IMR-90 (cell line): ENCODE measurements around the gene PTCH2. TPM values are rescaled to one million over a fixed set of nuclear protein-coding genes. Genes with fewer than 3 reads are reported as not detected.

Source experiments
- ATAC-seq: fragments of 200-7000 bp; cut with Tn5 transposase; 2 replicates; pipeline ENCODE4 v1.9.1; 2020; ENCODE audit warnings: low read depth, mild to moderate bottlenecking, moderate library complexity
- BruUV-seq: library from RNA; stranded (reverse); fragments of 400-500 nt; replicated peaks from 2 replicates; lab custom pipeline; 2021; lab: Mats Ljungman, UMichigan
- CTCF ChIA-PET: fragments of 300-600 bp; formaldehyde crosslinking; extraction: SDS; loops from one replicate; lab custom pipeline; 2021; ENCODE audit warnings: antibody characterized with exemption; lab: Yijun Ruan, JAX
- POLR2A ChIA-PET: fragments of 300-600 bp; sonication (Branson Sonifier 250); formaldehyde crosslinking; loops from one replicate; lab custom pipeline; 2022; ENCODE audit warnings: antibody characterized with exemption; ENCODE audit not compliant: unreplicated experiment; lab: Charles Lee
- DNase-seq: peaks from one replicate; pipeline ENCODE4 v3.0.0; 2013
- H2AFZ ChIP-seq: replicated peaks from 2 replicates; pipeline ENCODE3; 2013; ENCODE audit warnings: low read length, mild to moderate bottlenecking; ENCODE audit not compliant: poor library complexity
- H2AK5ac ChIP-seq: 2 replicates; pipeline ENCODE4 v1.6.1; 2013; ENCODE audit warnings: low read depth, low read length, inconsistent platforms
- H2AK9ac ChIP-seq: replicated peaks from 2 replicates; pipeline ENCODE3; 2013; ENCODE audit warnings: mild to moderate bottlenecking, low read depth, low read length, moderate library complexity; ENCODE audit not compliant: poor library complexity
- H2BK120ac ChIP-seq: 2 replicates; pipeline ENCODE4 v1.6.1; 2013; ENCODE audit warnings: low read depth, low read length, inconsistent platforms
- H2BK15ac ChIP-seq: 3 replicates; pipeline ENCODE4 v1.6.1; 2013; ENCODE audit warnings: low read depth, low read length, inconsistent platforms
- H2BK20ac ChIP-seq: 2 replicates; pipeline ENCODE4 v1.6.1; 2013; ENCODE audit warnings: low read depth, mild to moderate bottlenecking, inconsistent platforms, low read length, moderate library complexity
- H2BK5ac ChIP-seq: 2 replicates; pipeline ENCODE4 v1.6.1; 2013; ENCODE audit warnings: mild to moderate bottlenecking, low read depth, low read length, inconsistent platforms; ENCODE audit not compliant: poor library complexity, severe bottlenecking
- H3K14ac ChIP-seq: replicated peaks from 2 replicates; pipeline ENCODE4 v1.6.1; 2013; ENCODE audit warnings: low read depth, low read length, inconsistent platforms
- H3K18ac ChIP-seq: 2 replicates; pipeline ENCODE4 v1.6.1; 2013; ENCODE audit warnings: low read depth, low read length, control low read depth
- H3K23ac ChIP-seq: 2 replicates; pipeline ENCODE4 v1.6.1; 2013; ENCODE audit warnings: low read depth, low read length, inconsistent platforms
- H3K27ac ChIP-seq: 2 replicates; pipeline ENCODE4 v1.5.1; 2013; ENCODE audit warnings: mild to moderate bottlenecking, control low read depth, low read length; ENCODE audit not compliant: insufficient read depth
- H3K27me3 ChIP-seq: 2 replicates; pipeline ENCODE4 v1.6.1; 2013; ENCODE audit warnings: low read length; ENCODE audit not compliant: control insufficient read depth, insufficient read depth
- H3K36me3 ChIP-seq: 2 replicates; pipeline ENCODE4 v1.6.1; 2013; ENCODE audit warnings: low read length, mixed read lengths; ENCODE audit not compliant: control insufficient read depth, insufficient read depth
- H3K4ac ChIP-seq: 2 replicates; pipeline ENCODE4 v1.6.1; 2013; ENCODE audit warnings: low read depth, low read length, inconsistent platforms
- H3K4me1 ChIP-seq: 2 replicates; pipeline ENCODE4 v1.6.1; 2013; ENCODE audit warnings: low read length, mixed read lengths; ENCODE audit not compliant: control insufficient read depth, insufficient read depth
- H3K4me2 ChIP-seq: 2 replicates; pipeline ENCODE4 v1.6.1; 2013; ENCODE audit warnings: low read depth, mild to moderate bottlenecking, control low read depth, low read length, moderate library complexity
- H3K4me3 ChIP-seq: 2 replicates; pipeline ENCODE4 v1.5.1; 2013; ENCODE audit warnings: low read depth, mild to moderate bottlenecking, control low read depth, low read length, moderate library complexity; ENCODE audit not compliant: insufficient read depth
- H3K56ac ChIP-seq: 2 replicates; pipeline ENCODE4 v1.6.1; 2013; ENCODE audit warnings: low read length, inconsistent platforms; ENCODE audit not compliant: insufficient read depth; ENCODE audit errors: extremely low read depth
- H3K79me1 ChIP-seq, 2 experiments: 2 replicates each; pipeline ENCODE4 v1.6.1; 2013; ENCODE audit warnings: low read length in 2 of 2, inconsistent platforms in 1 of 2, low read depth in 1 of 2
- H3K9ac ChIP-seq: 2 replicates; pipeline ENCODE4 v1.6.1; 2013; ENCODE audit warnings: low read depth, low read length, control low read depth
- H3K9me1 ChIP-seq: 2 replicates; pipeline ENCODE4 v1.6.1; 2013; ENCODE audit warnings: low read length, inconsistent platforms; ENCODE audit not compliant: insufficient read depth
- H3K9me3 ChIP-seq: 2 replicates; pipeline ENCODE4 v1.6.1; 2013; ENCODE audit warnings: low read length; ENCODE audit not compliant: control insufficient read depth, insufficient read depth
- H4K20me1 ChIP-seq: 2 replicates; pipeline ENCODE4 v1.6.1; 2013; ENCODE audit warnings: low read length, inconsistent platforms; ENCODE audit not compliant: insufficient read depth
- H4K5ac ChIP-seq: 2 replicates; pipeline ENCODE4 v1.6.1; 2013; ENCODE audit warnings: mild to moderate bottlenecking, low read depth, low read length, control low read depth
- H4K8ac ChIP-seq, 2 experiments: 2 replicates each; pipeline ENCODE4 v1.6.1; 2013; ENCODE audit warnings: low read depth in 2 of 2, low read length in 2 of 2, control low read depth in 1 of 2, inconsistent platforms in 1 of 2
- H4K91ac ChIP-seq: 2 replicates; pipeline ENCODE4 v1.6.1; 2013; ENCODE audit warnings: low read depth, low read length, inconsistent platforms; ENCODE audit not compliant: insufficient read depth
- POLR2A ChIP-seq: IDR thresholded peaks from 2 replicates; pipeline ENCODE4 v1.6.1; 2012; ENCODE audit warnings: mild to moderate bottlenecking, low read depth, low read length
- RCOR1 ChIP-seq: IDR thresholded peaks from 2 replicates; pipeline ENCODE4 v1.6.1; 2012; ENCODE audit warnings: mild to moderate bottlenecking, low read length, improper control_type of control experiment; ENCODE audit not compliant: insufficient replicate concordance
- RFX5 ChIP-seq: IDR thresholded peaks from 2 replicates; pipeline ENCODE4 v1.8.0; 2012; ENCODE audit warnings: low read depth, mild to moderate bottlenecking, low read length, moderate library complexity
- WGBS, 2 experiments: methylation state at CpG; one replicate each; pipeline versions ENCODE4 v1.1.5 to v1.1.7; 2013; ENCODE audit warnings: missing lambda C conversion rate in 2 of 2; ENCODE audit not compliant: insufficient read length in 1 of 2; ENCODE audit errors: extremely low coverage in 2 of 2; 5-methylcytosine and 5-hydroxymethylcytosine counted together
- dilution Hi-C: fragments of 300-500 bp; cut with HindIII; formaldehyde crosslinking; loops from one replicate; pipeline ENCODE4 v1.14.3; 2018; ENCODE audit warnings: low sequenced_read_pairs; ENCODE audit not compliant: unreplicated experiment
- in situ Hi-C: fragments of 300-500 bp; cut with MboI; formaldehyde crosslinking; loops from 3 replicates; pipeline ENCODE4 v1.14.3; 2019; ENCODE audit warnings: low sequenced_read_pairs, inconsistent platforms, mixed read lengths
- intact Hi-C: fragments of 100-400 bp; cut with micrococcal nuclease; formaldehyde crosslinking; loops from 2 replicates; pipeline ENCODE4 v1.10.0; 2022
- polyA plus RNA-seq, 3 experiments: library from polyadenylated mRNA; depleted of rRNA; stranded (reverse); fragments of >200 nt; gene quantifications; 2 replicates each; pipeline ENCODE4 v1.2.3, GENCODE V29; 2012; ENCODE audit warnings: low replicate concordance in 1 of 3
- total RNA-seq: library from RNA; depleted of rRNA; stranded (reverse); fragments of >200 nt; gene quantifications from 2 replicates; pipeline ENCODE4 v1.2.3, GENCODE V29; 2012
- TF ChIP-seq, protein P1 (sequence below): fragments of 150-350 bp; IDR thresholded peaks from 2 replicates; pipeline ENCODE4 v1.6.1; 2017; ENCODE audit warnings: mild to moderate bottlenecking, antibody characterized with exemption, low read length, low read depth

The PTCH2 gene
- total and polyA plus RNA-seq, 2 of the 4 experiments (the other 2 are of a cell fraction): under 0.01 to 0.56 TPM

DNA sequence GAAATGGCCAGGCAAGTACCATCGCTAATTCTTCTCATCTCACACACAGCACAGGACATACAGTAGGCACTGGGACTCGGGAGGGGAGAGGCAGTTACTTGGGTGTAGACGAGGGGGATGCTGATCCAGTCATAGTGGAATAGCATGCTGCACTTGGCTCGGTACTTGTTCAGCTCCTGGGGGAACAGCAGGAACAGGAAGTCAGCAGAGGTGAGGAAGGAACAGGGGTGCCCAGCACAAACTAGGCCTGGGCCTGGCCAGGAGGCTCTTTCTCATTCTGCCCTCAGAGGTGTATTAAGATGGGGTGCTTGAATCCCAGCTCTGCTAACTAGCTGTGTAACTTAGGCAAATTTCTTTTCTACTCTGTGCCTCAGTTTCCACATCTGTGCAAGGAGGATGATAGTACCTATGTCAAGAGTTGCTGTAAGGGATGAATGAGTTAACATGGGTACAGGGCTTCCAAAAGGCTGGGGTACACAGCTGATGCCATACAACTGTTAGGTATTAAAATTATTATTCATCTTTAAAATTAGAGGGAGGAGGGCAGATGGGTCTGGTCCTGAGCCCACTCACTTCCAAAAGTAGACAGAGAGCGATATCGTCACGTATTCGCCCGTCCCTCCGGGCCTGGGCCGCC, 57.4 kb downstream of the PTCH2 start:
- H3K9me1 ChIP-seq: 0 out of 2 replicates have a peak, but pooled peaks cover 4% of the 10 kb centered on the region
- no CpG with 5 or more reads among the region's 11 CpGs for WGBS, 2 experiments
- no peak overlapping the region for H2BK20ac ChIP-seq
- no peak for DNase-seq
- H3K27me3 ChIP-seq: no peaks in the 10 kb centered on the region; the same call in 1 of the 2 replicates
- H4K5ac ChIP-seq: no peak overlapping the region
- no peak overlapping the region for H3K27ac ChIP-seq
- H3K9ac ChIP-seq: no peak overlapping the region
- ATAC-seq: no peak
- no peak overlapping the region for H2AK9ac ChIP-seq
- no peak overlapping the region for H2BK15ac ChIP-seq
- no peak overlapping the region; the same call in 1 of the 2 replicates for H2BK120ac ChIP-seq
- peaks cover 8% of the 10 kb centered on the region; the same call in 1 of the 2 replicates for H3K4me1 ChIP-seq
- no peaks in the 10 kb centered on the region for H3K9me3 ChIP-seq
- POLR2A ChIA-PET: no interaction called here
- no peak overlapping the region for H3K4me3 ChIP-seq
- peaks cover 8% of the 10 kb centered on the region for H3K36me3 ChIP-seq
- dilution Hi-C loops (no loop called here), intact Hi-C loops (no loop called here), in situ Hi-C loops (no loop called here)
- TF ChIP-seq, protein P1, sequence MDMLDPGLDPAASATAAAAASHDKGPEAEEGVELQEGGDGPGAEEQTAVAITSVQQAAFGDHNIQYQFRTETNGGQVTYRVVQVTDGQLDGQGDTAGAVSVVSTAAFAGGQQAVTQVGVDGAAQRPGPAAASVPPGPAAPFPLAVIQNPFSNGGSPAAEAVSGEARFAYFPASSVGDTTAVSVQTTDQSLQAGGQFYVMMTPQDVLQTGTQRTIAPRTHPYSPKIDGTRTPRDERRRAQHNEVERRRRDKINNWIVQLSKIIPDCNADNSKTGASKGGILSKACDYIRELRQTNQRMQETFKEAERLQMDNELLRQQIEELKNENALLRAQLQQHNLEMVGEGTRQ: no peak
- TF ChIP-seq RCOR1 (no peak), POLR2A (no peak), RFX5 (no peak)
- H4K91ac ChIP-seq: no peak overlapping the region
- peak overlapping the region; percentile 95 for H2AFZ ChIP-seq
- no peak overlapping the region for H2BK5ac ChIP-seq
- H3K56ac ChIP-seq: no peak overlapping the region
- H3K4ac ChIP-seq: 0 out of 2 replicates have a peak overlapping the region, but pooled peaks have one; percentile 21
- no peak overlapping the region for H3K18ac ChIP-seq
- H3K4me2 ChIP-seq: peak overlapping the region; percentile 58; the same call in 1 of the 2 replicates
- H3K23ac ChIP-seq: peak overlapping the region; percentile 51
- H4K20me1 ChIP-seq: 0 out of 2 replicates have a peak, but pooled peaks cover 7% of the 10 kb centered on the region
- H4K8ac ChIP-seq: peak overlapping the region in 1 of 2 experiments; percentile 79; a peak in 1 of 4 replicates
- no TSS peak for BruUV-seq
- CTCF ChIA-PET: interaction anchor here (1.4 kb wide), 1 partner anchor 14 kb away, joined by 9 read pairs; the partner anchor contains the start of gene PLK3
- H2AK5ac ChIP-seq: peak overlapping the region; percentile 80; the same call in 1 of the 2 replicates
- no peak overlapping the region for H3K14ac ChIP-seq
- H3K79me1 ChIP-seq: peaks cover 0 to 7% of the 10 kb centered on the region in 2 experiments; a peak in 2 of 4 replicates
